H9 (cell line): ENCODE measurements around the gene FBXL20. TPM values are rescaled to one million over a fixed set of nuclear protein-coding genes. Genes with fewer than 3 reads are reported as not detected.

ENCODE experiments used
- DNase-seq: peaks from one replicate; pipeline ENCODE4 v3.0.0-alpha.2; 2017
- H2AFZ ChIP-seq: one replicate; pipeline ENCODE4 v1.6.1; 2013; ENCODE audit warnings: mild to moderate bottlenecking, low read length, control low read depth, moderate library complexity
- H2AK5ac ChIP-seq: 2 replicates; pipeline ENCODE4 v1.6.1; 2013; ENCODE audit warnings: low read length, control low read depth, mixed read lengths; ENCODE audit not compliant: insufficient read length
- H2BK120ac ChIP-seq: one replicate; pipeline ENCODE4 v1.6.1; 2013; ENCODE audit warnings: low read depth, mild to moderate bottlenecking, low read length, control low read depth, inconsistent platforms; ENCODE audit not compliant: poor library complexity, severe bottlenecking
- H2BK12ac ChIP-seq: 2 replicates; pipeline ENCODE4 v1.6.1; 2013; ENCODE audit warnings: low read length, control low read depth, mixed read lengths, low read depth; ENCODE audit not compliant: insufficient read length
- H2BK15ac ChIP-seq: 2 replicates; pipeline ENCODE4 v1.6.1; 2013; ENCODE audit warnings: low read depth, low read length, control low read depth
- H2BK20ac ChIP-seq: one replicate; pipeline ENCODE4 v1.6.1; 2013; ENCODE audit warnings: low read depth, mild to moderate bottlenecking, low read length, control low read depth, inconsistent platforms; ENCODE audit not compliant: poor library complexity, severe bottlenecking
- H2BK5ac ChIP-seq: 2 replicates; pipeline ENCODE4 v1.6.1; 2013; ENCODE audit warnings: low read length, control low read depth, mixed read lengths; ENCODE audit not compliant: insufficient read length
- H3K14ac ChIP-seq: 2 replicates; pipeline ENCODE4 v1.6.1; 2013; ENCODE audit warnings: low read length, control low read depth; ENCODE audit not compliant: insufficient read depth
- H3K18ac ChIP-seq: 2 replicates; pipeline ENCODE4 v1.6.1; 2013; ENCODE audit warnings: low read depth, mild to moderate bottlenecking, mixed read lengths, low read length, control low read depth; ENCODE audit not compliant: insufficient read length
- H3K23ac ChIP-seq: 2 replicates; pipeline ENCODE4 v1.6.1; 2013; ENCODE audit warnings: low read length, control low read depth, mixed read lengths, low read depth; ENCODE audit not compliant: insufficient read length
- H3K23me2 ChIP-seq: 2 replicates; pipeline ENCODE4 v1.6.1; 2013; ENCODE audit warnings: low read depth, mild to moderate bottlenecking, mixed read lengths, low read length, control low read depth; ENCODE audit not compliant: insufficient read length, poor library complexity, severe bottlenecking
- H3K27ac ChIP-seq: 2 replicates; pipeline ENCODE4 v1.5.1; 2013; ENCODE audit warnings: low read length, control low read depth, mixed read lengths, low read depth; ENCODE audit not compliant: insufficient read length
- H3K27me3 ChIP-seq: 2 replicates; pipeline ENCODE4 v1.6.1; 2013; ENCODE audit warnings: low read length, control low read depth, inconsistent platforms; ENCODE audit not compliant: insufficient read depth
- H3K4ac ChIP-seq: 2 replicates; pipeline ENCODE4 v1.6.1; 2013; ENCODE audit warnings: low read depth, mild to moderate bottlenecking, control low read depth, inconsistent platforms, low read length, moderate library complexity
- H3K4me1 ChIP-seq: 2 replicates; pipeline ENCODE4 v1.6.1; 2013; ENCODE audit warnings: low read length, control low read depth, inconsistent platforms; ENCODE audit not compliant: insufficient read depth
- H3K4me2 ChIP-seq: 2 replicates; pipeline ENCODE4 v1.6.1; 2013; ENCODE audit warnings: low read length, control low read depth, mixed read lengths; ENCODE audit not compliant: insufficient read length, insufficient read depth
- H3K56ac ChIP-seq: 2 replicates; pipeline ENCODE4 v1.6.1; 2013; ENCODE audit warnings: low read depth, mild to moderate bottlenecking, mixed read lengths, low read length, control low read depth; ENCODE audit not compliant: insufficient read length
- H3K79me1 ChIP-seq: 2 replicates; pipeline ENCODE4 v1.6.1; 2013; ENCODE audit warnings: low read depth, mild to moderate bottlenecking, moderate library complexity, low read length, control low read depth, inconsistent platforms; ENCODE audit not compliant: insufficient read depth, poor library complexity, severe bottlenecking
- H3K79me2 ChIP-seq: 2 replicates; pipeline ENCODE4 v1.6.1; 2013; ENCODE audit warnings: low read length, control low read depth, inconsistent platforms; ENCODE audit not compliant: insufficient read depth
- H3K9ac ChIP-seq: 2 replicates; pipeline ENCODE4 v1.6.1; 2013; ENCODE audit warnings: low read length, control low read depth, mixed read lengths; ENCODE audit not compliant: insufficient read length; ENCODE audit errors: extremely low read depth
- H3K9me3 ChIP-seq: one replicate; pipeline ENCODE4 v1.6.1; 2013; ENCODE audit warnings: low read depth, low read length, inconsistent platforms; ENCODE audit not compliant: control insufficient read depth
- H3T11ph ChIP-seq: one replicate; pipeline ENCODE4 v1.6.1; 2013; ENCODE audit warnings: mild to moderate bottlenecking, low read length, control low read depth, inconsistent platforms
- H4K20me1 ChIP-seq: one replicate; pipeline ENCODE4 v1.6.1; 2013; ENCODE audit not compliant: control insufficient read depth, insufficient read length, insufficient read depth
- H4K5ac ChIP-seq: 2 replicates; pipeline ENCODE4 v1.6.1; 2013; ENCODE audit warnings: low read depth, mild to moderate bottlenecking, mixed read lengths, low read length, control low read depth; ENCODE audit not compliant: insufficient read length
- H4K8ac ChIP-seq: replicated peaks from 2 replicates; pipeline ENCODE4 v1.6.1; 2013; ENCODE audit warnings: low read length, control low read depth, mixed read lengths, low read depth; ENCODE audit not compliant: insufficient read length
- H4K91ac ChIP-seq: 2 replicates; pipeline ENCODE4 v1.6.1; 2013; ENCODE audit warnings: low read depth, mild to moderate bottlenecking, moderate library complexity, mixed read lengths, low read length, control low read depth; ENCODE audit not compliant: insufficient read length
- H3K27ac Mint-ChIP-seq, 3 experiments: 2 replicates in 2 of 3; 3 replicates in 1 of 3; pipeline ENCODE4 v1.8.0; 2020 to 2021; ENCODE audit warnings: mixed read lengths in 3 of 3, mild to moderate bottlenecking in 1 of 3, moderate library complexity in 1 of 3
- H3K27me3 Mint-ChIP-seq: 2 replicates; pipeline ENCODE4 v1.8.0; 2021; ENCODE audit warnings: low read depth, mild to moderate bottlenecking, moderate library complexity, mixed read lengths
- H3K36me3 Mint-ChIP-seq, 3 experiments: 2 replicates in 2 of 3; 3 replicates in 1 of 3; pipeline ENCODE4 v1.8.0; 2020 to 2021; ENCODE audit warnings: low read depth in 3 of 3, mixed read lengths in 3 of 3; ENCODE audit not compliant: insufficient read depth in 1 of 3
- H3K4me1 Mint-ChIP-seq, 2 experiments: 2 replicates each; pipeline ENCODE4 v1.8.0; 2020; ENCODE audit warnings: mixed read lengths in 2 of 2
- H3K4me3 Mint-ChIP-seq, 2 experiments: 2 replicates in 1 of 2; 3 replicates in 1 of 2; pipeline ENCODE4 v1.8.0; 2020 to 2021; ENCODE audit warnings: mild to moderate bottlenecking in 2 of 2, mixed read lengths in 2 of 2, moderate library complexity in 1 of 2
- H3K9me3 Mint-ChIP-seq, 2 experiments: 2 replicates in 1 of 2; 3 replicates in 1 of 2; pipeline ENCODE4 v1.8.0; 2020; ENCODE audit warnings: mild to moderate bottlenecking in 2 of 2, mixed read lengths in 2 of 2, moderate library complexity in 1 of 2
- CTCF ChIP-seq: fragments of 200-600 bp; sonication (generic); conservative IDR thresholded peaks from 3 replicates; pipeline ENCODE4 v1.8.0; 2021; ENCODE audit warnings: antibody characterized with exemption, mild to moderate bottlenecking
- WGBS: extraction: QIAGEN DNeasy Blood & Tissue Kit; methylation state at CpG from one replicate; pipeline ENCODE4 v1.1.7; 2013; ENCODE audit warnings: missing lambda C conversion rate, low lambda C conversion rate, mixed read lengths; ENCODE audit not compliant: insufficient read length; ENCODE audit errors: extremely low coverage; 5-methylcytosine and 5-hydroxymethylcytosine counted together
- total RNA-seq: library from RNA; stranded (reverse); gene quantifications from 2 replicates; pipeline ENCODE4 v1.2.1, GENCODE V29; 2021

Gene FBXL20
- total RNA-seq, 1 experiment from 2014 or later: 18.4 TPM

- Mint-ChIP-seq H3K27ac (0 out of 7 replicates have a peak overlapping the region, but pooled peaks of 1 of the 3 experiments have one; percentile 22), H3K27me3 (no peaks in the 10 kb centered on the region), H3K4me3 (no peak overlapping the region), H3K9me3 (peaks cover 11 to 12% of the 10 kb centered on the region in 2 experiments), H3K36me3 (peaks cover 10 to 16% (median 13%) of the 10 kb centered on the region in 3 experiments), H3K4me1 (no peaks in the 10 kb centered on the region)
- Histone ChIP-seq H3K23ac (no peak overlapping the region), H3K4ac (no peak overlapping the region), H3K23me2 (no peaks in the 10 kb centered on the region), H3K9ac (no peak overlapping the region), H2BK5ac (no peak overlapping the region), H3K27ac (no peak overlapping the region), H3K4me1 (no peaks in the 10 kb centered on the region), H3K9me3 (no peaks in the 10 kb centered on the region), H3T11ph (no peak overlapping the region), H3K79me2 (no peaks in the 10 kb centered on the region), H2AFZ (no peak overlapping the region), H4K8ac (no peak overlapping the region), H2BK15ac (no peak overlapping the region), H3K27me3 (no peaks in the 10 kb centered on the region), H2BK120ac (no peak overlapping the region), H3K18ac (no peak overlapping the region), H3K4me2 (no peak overlapping the region), H4K20me1 (no peaks in the 10 kb centered on the region), H3K79me1 (no peaks in the 10 kb centered on the region), H2BK12ac (no peak overlapping the region), H3K14ac (no peak overlapping the region), H2AK5ac (no peak overlapping the region), H4K5ac (no peak overlapping the region), H3K56ac (no peak overlapping the region), H4K91ac (no peak overlapping the region), H2BK20ac (no peak overlapping the region)
- TF ChIP-seq CTCF: no peak
- DNase-seq: no peak
- WGBS: no CpG with 5 or more reads among the region's 1 CpG
Observed at GRCh38 chr17:39328815-39329214, 72.6 kb downstream of the FBXL20 start.
